Measurements from ENCODE around the gene USP48.
"Not testable (repeated sequence)": the region's sequence is repeated elsewhere in the genome, so short reads cannot be mapped to it uniquely, and the experiment has no call there.

Gene USP48, protein sequence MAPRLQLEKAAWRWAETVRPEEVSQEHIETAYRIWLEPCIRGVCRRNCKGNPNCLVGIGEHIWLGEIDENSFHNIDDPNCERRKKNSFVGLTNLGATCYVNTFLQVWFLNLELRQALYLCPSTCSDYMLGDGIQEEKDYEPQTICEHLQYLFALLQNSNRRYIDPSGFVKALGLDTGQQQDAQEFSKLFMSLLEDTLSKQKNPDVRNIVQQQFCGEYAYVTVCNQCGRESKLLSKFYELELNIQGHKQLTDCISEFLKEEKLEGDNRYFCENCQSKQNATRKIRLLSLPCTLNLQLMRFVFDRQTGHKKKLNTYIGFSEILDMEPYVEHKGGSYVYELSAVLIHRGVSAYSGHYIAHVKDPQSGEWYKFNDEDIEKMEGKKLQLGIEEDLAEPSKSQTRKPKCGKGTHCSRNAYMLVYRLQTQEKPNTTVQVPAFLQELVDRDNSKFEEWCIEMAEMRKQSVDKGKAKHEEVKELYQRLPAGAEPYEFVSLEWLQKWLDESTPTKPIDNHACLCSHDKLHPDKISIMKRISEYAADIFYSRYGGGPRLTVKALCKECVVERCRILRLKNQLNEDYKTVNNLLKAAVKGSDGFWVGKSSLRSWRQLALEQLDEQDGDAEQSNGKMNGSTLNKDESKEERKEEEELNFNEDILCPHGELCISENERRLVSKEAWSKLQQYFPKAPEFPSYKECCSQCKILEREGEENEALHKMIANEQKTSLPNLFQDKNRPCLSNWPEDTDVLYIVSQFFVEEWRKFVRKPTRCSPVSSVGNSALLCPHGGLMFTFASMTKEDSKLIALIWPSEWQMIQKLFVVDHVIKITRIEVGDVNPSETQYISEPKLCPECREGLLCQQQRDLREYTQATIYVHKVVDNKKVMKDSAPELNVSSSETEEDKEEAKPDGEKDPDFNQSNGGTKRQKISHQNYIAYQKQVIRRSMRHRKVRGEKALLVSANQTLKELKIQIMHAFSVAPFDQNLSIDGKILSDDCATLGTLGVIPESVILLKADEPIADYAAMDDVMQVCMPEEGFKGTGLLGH

DNA sequence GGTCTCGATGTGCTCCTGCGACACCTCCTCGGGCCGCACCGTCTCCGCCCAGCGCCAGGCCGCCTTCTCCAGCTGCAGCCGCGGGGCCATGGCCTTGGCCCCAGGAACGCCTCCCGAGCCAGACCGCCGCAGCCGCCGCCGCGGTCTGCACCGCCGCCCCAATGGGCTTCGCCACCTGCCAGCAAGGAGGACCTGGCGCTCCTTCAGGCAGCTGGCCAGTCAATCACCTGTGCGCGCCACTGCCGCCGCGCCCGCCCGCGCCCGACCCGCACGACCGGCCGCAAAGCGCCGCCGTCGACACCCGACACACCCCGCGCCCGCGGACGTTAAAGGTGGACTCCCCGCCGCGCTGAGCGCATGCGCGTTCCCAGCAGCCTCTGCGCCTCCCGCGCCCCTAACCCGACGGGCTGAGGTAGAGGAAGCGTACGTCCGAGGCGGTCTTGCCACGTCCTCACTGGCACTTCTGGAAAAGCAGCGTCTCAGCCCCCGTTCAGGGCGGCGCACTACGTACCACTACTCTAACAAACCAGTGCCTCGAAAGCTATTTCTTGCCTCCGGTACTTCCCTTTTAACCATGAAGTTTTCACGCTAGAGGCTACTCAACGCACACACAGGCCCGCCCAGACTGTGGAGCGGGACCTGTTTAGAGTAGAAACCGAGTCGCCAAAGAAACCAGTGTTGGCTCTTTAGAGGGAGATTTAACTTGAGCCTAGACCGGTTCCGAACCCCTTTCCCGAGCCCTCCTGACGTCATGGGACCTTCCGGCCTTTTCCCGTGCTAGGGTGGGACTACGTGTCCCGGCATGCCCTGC lies at the start of gene USP48:
Gene USP48 (minus strand): TSS at position 282 of the 811 bp plus-strand sequence. CDS start 192 bp downstream, at position 90.
- peak; percentile 98 for DNase-seq

DNA sequence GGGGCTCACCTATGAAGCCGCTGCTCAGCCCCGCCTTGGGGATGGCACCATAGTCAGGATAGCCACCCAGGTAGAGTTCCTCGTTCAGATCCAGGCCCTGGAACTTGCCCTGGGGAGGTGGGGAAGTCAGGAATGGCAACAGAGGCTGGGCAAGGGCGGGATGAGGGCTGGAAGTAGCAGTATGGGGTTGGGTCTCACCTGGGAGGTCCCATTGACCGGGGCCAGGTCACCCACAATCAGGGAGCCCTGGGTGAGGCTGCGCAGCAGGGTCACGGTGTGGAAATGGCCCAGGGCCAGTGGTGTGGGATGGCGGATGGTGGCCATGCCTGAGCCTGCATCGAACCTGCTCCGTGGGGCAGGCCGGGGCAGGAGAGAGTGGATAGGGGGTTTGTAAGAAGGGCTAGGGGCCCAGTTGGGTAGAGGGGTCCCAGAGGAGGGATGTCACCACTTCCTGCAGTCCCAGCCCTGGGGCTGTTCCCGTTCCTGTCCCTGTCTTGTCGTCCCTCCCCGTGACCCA lies 48.6 kb upstream of the USP48 start:
- DNase-seq, result no peak

DNA sequence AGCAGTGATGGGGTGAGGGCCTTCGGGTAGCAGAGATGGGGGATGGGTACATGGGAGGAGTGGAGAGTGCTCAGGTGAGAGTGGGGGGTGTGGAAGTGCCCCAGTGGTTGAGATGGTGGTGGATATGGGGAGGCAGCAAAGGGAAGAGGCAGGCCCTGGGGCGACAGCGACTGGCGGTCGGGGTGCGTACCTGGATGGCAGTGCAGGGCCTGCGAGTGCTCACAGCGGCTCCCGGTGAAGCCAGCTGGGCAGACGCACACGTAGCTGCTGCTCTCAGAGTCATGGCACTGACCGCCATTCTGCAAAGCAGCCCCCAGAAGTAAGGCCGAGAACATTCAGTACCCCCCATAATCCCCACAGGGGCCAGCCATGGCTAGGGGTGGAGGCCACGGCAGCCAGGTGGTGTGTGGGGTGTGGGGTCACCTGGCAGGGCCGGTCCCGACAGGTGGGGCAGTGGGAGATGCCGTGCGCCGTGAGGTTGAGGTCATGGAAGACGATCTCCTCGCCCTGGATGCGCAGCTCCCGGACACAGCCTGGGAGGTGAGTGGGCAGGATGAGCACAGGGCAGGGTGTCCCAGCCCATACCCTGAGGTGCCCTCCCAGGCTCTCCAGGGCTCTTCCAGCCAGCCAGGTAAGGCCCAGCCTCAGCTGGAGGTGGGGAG lies 48.0 kb upstream of the USP48 start:
- no peak for DNase-seq

DNA sequence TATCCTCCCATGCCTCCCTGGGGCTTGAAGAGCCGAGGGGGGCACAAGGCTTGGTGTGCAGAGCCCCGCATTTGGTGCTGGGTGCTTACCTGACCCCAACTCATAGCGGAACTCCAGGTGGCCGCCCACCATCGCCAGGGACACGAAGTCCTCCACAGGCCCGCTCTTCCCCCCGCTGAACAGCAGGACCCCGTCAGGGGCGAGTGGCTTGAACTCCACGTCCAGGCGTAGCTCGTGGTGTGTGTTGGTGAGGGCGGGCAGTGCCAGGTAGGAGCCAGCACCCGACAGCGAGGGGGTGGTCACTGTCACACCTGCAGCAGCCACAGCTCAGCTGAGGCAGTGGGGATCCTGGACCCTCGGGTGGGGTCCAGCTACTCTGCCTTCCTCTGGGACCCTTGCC lies 46.3 kb upstream of the USP48 start:
- DNase-seq, result no peak

DNA sequence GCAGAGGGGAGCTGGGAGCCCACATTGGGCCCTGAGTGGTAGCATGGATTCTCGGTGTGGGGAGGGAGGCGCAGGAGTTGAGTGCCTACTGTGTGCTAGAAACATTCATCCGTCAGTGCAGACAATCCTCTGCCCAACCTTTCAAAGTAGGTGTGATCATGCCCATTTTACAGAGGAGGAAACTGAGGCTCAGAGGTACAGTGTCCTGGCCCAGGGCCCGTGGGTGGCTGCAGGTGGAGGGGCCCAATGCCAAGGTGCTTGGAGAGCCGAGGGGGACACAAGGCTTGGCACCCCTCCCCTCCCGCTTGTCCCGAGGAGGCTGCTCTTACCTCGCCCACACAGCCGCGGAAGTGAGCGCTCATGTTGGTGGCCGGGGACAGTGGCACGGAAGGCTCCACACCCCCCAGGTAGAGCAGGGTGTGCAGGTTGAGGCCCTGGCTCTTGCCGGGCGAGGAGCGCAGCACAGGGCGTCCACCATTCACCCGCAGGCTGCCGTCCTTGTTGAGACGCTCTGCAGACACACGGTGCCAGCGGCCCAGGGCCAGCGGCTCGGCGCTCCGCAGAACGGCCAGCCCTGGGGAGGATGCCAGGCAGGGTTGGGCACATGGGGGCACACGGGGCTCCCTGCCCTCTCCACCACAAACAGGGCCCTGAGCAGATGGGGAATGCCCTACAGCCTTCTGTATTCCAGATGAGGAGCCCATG lies 45.7 kb upstream of the USP48 start:
- DNase-seq, result no peak

DNA sequence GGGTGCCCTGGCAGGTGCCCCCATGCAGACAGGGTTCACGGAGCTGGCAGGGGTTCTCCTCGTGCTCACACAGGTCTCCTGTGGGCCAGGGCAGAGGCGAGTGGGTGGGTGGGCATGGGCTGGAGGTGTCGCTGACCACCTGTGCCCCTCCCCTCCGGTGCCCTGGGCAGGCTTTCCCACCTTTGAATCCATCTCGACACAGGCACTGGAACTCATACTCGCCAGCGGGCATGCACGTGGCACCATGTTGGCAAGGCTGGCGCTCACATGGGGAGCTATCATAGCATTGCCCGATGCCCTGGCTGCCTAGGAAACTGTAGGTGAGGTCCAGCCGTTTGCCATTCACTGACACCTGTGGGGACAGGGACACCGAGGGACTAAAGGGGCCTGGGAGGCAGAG lies 45.1 kb upstream of the USP48 start:
- DNase-seq, result no peak

DNA sequence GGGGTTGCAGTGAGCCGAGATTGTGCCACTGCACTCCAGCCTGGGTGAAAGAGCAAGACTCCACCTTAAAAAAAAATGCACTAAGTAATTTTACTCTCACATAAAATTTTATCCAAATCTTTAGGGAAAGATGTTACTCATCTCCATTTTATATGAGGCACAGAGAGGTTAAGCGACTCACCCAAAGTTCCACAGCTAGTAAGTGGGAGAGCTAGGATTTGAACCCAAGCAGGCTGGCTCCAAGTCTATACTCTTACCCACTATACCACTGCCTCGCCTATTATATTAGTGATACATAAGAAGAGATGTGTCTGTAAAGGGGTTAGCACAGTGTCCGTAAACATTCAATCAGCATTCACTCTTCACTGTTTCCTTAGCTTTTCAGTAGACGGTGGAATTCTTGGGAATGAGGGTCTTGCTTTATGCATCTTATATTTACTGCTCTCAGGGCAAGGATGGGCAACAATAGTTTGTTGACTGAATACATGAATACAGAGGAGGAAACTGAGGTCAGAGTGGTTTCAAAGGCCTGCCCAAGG lies 44.3 kb upstream of the USP48 start:
- no peak for DNase-seq

DNA sequence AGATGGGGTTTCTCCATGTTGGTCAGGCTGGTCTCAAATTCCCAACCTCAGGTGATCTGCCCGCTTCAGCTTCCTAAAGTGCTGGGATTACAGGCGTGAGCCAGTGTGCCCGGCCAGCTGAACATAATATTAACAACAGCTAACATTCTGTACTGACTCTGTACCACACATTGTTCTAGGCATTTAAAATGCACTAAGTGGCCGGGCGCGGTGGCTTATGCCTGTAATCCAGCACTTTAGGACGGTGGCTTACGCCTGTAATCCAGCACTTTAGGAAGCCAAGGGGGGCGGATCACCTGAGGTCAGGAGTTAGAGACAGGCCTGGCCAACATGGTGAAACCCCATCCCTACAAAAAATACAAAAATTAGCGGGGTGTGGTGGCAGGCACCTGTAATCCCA lies 43.7 kb upstream of the USP48 start:
- not testable (repeated sequence) for DNase-seq

DNA sequence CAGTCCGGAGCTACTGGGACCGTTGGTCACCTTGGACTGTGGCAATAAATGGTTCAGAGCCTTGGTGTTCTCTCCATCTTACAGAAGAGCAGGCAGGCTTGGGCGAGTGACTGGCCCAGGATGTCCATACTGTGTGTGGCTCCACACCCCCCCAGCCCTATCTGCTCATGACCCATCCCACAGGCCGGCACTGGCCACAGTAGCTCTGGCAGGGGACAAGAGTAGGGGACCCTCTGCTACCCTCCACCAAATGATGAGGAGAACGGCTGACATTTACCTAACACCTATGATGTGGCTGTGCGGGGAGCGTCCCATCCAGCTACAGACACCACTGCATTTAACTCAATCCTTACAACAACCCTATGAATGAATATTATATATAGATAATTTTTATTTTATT lies 42.4 kb upstream of the USP48 start:
- DNase-seq, result no peak

DNA sequence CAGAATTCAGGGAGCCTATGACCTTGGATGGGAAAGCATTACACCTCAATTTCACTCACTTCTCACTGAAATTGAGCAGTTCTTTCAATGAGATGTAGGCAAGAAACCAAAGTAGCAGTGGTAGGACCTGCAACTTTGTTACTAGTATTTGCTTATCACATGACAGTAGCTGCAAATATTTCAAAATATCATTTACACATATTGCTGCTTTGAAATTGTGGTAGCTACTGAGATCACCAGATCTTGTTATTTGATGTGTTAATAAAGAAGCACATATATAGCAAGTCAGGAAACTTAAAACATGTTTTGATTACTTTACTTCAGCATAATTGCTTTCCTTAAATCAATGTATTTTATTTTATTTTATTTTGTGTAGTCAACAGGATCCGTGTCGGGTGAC lies 42.0 kb upstream of the USP48 start:
- DNase-seq, result no peak

DNA sequence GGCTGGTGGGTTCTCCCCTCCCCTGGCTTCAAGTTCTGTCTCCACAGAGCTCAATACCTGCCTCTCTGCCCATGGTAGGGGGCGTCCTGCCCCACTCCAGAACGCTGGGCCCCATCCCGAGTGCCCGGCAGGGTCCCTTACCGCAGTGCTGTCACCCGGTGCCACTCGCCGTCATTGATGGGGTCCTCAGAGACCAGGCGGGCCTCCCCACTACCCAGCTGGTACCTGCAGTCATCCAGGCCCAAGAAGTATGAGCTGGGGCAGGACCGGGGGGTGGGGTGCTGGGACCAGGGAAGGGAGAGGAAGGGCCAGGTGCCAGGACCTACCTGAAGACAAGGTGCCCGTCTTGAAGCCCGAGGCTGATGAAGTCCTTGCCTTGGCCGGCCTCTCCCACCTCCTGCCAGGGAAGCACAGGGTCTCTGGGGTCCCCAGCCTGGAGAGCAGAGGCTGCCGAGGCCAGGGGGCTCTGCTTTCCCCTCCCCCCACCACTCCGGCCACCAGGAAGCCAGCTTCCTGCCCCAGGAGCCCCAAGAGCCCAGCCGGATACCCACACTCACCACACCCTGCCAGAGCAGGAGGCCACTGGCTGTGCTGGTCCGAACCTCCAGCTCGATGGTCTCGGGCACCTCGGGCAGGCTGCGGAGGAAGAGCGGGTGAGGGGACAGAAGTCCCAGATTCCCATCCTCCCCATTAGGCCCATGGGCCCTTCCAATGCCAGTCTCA lies 41.2 kb upstream of the USP48 start:
- no peak for DNase-seq

DNA sequence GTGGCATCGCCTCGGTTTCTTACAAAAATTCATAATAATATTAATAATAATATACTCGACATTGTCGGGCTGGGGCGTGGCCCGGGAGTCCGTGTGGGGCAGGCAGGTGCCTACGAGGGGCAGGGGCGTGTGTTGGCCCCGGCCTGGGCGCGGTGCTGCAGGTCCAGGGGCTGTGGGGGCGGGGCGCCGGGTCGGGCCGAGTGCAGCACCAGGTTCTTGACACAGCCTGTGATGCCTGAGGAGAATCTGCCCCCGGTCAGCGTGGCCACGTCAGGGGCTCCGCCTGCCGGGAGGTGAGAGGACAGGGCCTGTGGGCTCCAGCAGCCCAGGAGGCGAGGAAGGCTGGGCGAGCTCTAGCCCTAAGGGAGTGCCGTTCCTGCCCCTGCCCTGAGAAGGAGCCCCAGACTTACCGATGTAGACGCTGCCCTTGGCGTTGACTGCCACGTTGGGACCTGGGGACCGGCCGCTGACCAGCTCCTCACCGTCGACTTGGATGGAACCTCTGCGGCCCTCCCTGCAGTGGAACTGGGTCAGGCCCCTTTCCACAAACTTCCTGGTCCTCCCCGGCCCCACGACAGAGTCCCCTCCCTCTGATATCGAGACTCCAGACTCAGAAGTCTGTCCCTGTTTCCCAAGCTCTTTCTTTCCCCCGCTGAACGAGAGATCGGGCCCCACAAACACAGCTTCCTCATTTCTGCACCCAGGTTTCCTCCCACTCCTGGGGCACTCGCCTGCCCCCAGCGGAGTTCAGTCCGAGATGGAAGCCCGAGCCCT lies 40.4 kb upstream of the USP48 start:
- DNase-seq, result no peak

DNA sequence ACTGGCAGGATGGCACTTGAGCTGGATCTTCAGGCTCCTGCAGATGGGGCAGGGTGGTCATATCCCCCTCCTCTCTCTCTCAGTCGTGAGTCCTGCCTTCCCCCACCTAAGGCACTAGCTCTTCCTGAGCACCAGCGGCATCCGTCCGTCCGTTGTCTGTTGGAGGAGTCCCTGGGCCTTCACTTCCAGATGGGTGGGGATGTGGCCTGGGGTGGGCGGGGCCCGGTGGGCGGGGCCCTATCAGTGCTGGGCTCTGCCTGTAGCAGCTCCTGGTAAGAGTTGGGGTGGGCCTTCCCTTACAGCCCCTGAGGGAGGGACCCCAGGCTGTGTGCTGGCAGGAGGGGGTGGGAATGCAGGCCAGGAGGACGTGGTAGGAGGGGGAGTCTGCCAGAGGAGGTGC lies 39.4 kb upstream of the USP48 start:
- DNase-seq, result no peak

DNA sequence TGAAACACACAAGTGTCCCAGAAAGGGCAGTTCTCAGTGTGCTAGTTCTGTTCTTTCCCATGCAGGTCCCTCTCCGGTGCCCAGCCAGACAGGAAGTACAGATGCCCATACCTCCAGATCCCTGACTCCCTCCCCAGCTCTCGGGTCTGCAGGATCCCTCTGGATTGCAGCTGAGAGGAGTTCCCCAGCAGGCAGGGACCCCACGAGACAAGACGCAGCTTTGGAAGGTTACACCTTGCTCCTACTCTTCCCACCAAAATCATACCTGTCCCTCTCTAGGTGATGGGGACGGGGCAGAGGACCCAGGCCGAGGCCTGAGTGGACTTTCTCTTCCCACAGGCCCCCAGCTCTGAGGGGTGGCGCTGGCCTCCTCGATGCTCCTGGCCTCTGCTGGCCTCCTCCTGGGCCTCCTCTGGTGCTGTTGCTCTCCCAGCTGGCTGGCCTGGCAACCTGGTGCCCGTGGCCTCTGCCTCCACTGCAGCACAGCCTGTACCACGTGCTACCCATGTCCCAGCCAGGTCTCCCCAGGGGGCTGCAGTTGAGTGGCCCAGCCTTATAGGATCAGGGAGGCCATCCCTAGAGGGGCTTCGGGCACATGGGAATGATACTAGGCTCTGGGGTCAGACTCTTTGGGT lies 38.6 kb upstream of the USP48 start:
- no peak for DNase-seq

DNA sequence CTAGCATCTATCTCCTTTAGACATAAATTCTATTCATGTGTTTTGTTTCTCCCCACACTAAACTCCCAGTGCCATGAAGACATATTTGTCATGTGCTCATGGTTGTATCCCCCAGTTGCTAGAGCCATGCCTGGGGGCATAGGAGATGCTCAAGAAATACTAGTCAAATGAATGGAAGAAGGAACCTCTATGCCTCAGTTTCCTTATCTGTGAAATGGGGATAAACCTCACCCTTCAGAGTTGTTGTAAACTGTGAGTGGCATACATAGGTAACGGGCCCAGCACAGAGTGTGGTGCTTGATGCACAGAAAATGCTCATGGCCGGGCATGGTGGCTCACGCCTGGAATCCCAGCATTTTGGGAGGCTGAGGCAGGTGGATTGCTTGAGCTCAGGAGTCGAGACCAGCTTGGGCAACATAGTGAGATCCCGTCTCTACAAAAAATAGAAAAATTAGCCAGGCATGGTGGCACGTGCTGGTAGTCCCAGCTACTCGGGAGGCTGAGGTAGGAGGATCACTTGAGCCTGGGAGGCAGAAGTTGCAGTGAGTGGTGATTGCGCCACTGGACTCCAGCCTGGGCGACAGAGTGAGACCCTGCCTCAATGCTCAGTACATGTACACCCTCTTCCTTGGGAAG lies 37.8 kb upstream of the USP48 start:
- DNase-seq, result no peak

DNA sequence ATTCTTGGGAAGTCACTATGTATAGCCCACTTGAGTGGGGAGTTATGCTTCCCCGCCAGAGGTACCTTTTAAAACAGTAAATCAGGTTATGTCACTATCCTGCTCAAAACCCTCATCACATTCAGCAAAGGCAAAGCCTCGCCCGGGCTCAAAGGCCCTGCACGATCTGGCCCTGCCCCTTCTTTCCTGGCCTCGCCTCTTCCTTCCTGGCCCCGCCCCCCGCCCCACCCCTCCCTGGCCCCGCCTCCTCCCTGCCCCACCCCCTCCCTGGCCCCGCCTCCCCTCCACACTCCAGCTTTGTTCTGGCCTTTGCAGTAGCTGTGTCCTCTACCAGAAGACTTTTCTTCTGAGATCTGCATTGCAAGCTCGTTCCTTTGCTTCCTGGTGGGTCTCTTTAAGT lies 35.7 kb upstream of the USP48 start:
- peak; percentile 43 for DNase-seq

DNA sequence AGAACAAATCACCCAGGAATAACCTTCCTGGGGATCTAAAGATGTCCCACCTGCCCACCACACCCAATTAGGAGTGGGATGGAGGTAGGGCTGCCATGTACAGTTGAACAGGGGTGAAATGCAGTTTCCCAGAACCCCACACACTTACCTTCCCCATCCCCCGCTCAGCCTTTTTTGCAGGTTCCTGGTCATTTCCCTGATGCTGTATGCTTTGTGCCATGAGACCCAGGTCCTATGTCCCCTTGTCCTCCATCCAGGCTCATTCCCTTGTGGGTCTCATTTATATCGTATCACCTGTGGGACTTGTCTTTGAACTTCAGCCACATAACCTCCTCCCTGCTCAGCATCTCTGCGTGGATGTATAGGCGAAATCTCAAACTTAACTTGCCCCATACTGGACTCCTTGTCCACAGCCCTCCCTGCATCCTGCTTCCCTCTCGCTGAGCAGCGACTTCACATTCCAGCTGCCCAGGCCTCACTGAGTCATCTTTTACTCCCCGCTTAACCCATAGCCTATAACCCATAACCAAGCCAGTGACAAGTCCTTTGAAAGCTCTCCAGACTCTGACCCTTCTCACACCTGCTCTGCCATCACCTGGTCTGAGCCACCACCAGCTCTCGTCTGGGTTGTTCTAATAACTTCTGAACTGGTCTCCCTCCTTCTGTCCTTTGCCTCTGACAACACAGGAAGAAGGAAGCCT lies 33.8 kb upstream of the USP48 start:
- DNase-seq, result no peak
